ENCODE results near the gene SCRN1. TPM values are rescaled to one million over a fixed set of nuclear protein-coding genes. Genes with fewer than 3 reads are reported as not detected.
"Not testable (repeated sequence)": the region's sequence is repeated elsewhere in the genome, so short reads cannot be mapped to it uniquely, and the experiment has no call there.

SCRN1 gene
- total RNA-seq, 2 experiments from 2014 or later = 2.0 to 2.5 TPM

DNA sequence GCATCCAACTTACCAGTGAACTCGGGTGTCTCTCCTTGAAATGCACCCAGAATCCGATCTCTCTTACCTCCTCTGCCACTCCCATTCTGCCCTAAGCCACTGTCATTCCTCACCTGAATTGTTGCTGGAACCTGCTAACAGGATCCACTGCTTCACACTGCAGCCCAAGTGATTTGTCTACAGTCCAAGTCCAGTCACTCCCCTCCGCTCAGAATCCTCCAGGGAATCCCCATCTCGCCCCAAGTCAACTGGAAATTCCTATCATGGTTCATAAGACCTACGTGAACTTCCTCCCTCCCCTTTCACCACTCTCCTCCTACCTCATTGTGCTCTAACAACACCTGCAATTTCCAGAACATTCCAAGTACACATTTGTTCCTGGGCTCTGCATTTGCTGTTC lies 91.3 kb downstream of the SCRN1 start:
- peaks cover 9% of the 10 kb centered on the region for H3K27me3 Mint-ChIP-seq
- ChIA-PET CTCF (no interaction called here), POLR2A (no interaction called here)
- no peaks in the 10 kb centered on the region for H3K4me1 Mint-ChIP-seq
- H3K4me3 Mint-ChIP-seq = no peak overlapping the region
- no peak for DNase-seq
- no peaks in the 10 kb centered on the region for H3K9me3 Mint-ChIP-seq
- no peaks in the 10 kb centered on the region for H3K36me3 Mint-ChIP-seq (ENCODE audit: low read depth)
- no peak overlapping the region for H3K27ac Mint-ChIP-seq

DNA sequence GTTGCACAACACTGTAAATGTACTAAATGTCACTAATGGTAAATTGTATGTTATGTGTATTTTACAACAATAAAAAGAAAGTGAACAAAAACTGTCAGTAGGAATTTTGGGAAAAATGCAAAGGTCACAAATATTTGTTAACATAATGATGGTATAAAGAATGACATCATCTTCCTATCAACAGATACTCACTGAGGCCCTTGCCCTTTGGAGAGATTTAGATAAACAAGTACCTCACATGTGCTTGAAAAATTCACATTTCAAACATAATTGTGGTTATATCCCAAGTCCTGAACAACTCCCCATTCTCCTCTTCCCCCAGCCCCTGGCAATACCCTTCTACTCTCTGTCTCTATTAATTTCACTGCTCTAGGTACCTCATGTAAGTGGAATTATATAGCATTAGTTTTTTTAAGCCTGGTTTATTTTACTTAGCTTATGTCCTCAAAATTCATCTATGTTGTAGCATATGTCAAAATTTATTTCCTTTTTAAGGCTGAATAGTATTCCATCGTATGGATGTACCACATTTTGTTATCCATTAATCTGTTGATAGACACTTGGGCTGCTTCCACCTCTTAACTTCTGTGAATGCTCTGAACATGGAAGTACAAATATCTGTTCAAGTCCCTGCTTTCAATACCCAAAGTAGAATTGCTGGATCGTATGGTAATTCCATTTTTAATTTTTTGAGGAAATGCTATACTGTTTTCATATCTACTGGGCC lies 92.8 kb downstream of the SCRN1 start:
- ChIA-PET CTCF (no interaction called here), POLR2A (no interaction called here)
- no peak overlapping the region for H3K4me3 Mint-ChIP-seq
- no peak overlapping the region for H3K27ac Mint-ChIP-seq
- H3K9me3 Mint-ChIP-seq = no peaks in the 10 kb centered on the region
- H3K4me1 Mint-ChIP-seq = no peaks in the 10 kb centered on the region
- DNase-seq = no peak
- H3K27me3 Mint-ChIP-seq = peaks cover 9% of the 10 kb centered on the region
- no peaks in the 10 kb centered on the region for H3K36me3 Mint-ChIP-seq (ENCODE audit: low read depth)

DNA sequence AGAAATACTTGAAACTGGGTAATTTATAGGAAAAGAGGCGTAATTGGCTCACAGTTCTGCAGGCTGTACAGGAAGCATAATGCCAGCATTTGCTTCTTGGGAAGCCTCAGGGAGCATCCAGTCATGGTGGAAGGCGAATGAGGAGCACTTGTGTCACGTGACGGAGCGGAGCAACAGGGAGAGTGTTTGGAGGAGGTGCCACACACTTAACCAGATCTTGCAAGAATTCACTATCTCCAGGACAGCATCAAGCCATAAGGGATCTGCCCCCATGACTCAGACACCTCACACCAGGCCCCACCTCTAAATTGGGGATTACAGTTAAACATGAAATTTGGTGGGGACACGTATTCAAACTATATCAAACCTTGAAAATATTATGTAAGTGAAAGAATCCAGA lies 94.0 kb downstream of the SCRN1 start:
- Mint-ChIP-seq H3K4me1 (no peaks in the 10 kb centered on the region), H3K36me3 (ENCODE audit: low read depth) (no peaks in the 10 kb centered on the region), H3K27ac (no peak overlapping the region), H3K9me3 (no peaks in the 10 kb centered on the region), H3K27me3 (peaks cover 9% of the 10 kb centered on the region), H3K4me3 (no peak overlapping the region)
- no peak for DNase-seq
- CTCF ChIA-PET = no interaction called here
- POLR2A ChIA-PET = no interaction called here

DNA sequence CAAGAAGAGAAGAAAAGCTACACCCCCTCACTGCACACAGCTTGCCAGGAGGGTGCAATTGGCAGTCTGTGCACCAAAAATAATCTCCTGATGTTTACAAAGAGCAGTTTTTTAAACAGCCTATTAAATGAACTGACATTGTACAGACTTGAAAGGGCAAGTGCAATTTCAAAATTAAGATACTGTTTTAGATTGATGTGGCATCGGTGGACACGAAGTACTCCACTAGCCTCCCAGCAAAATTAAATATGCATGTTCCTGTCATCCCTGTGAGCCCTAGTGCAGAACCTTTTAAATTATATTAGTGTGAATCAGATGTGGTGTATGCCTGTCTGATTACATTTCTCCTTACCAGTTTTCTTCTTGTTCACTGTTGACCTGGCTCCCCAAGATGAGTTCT lies 95.3 kb downstream of the SCRN1 start:
- Mint-ChIP-seq H3K27ac (no peak overlapping the region), H3K36me3 (ENCODE audit: low read depth) (no peaks in the 10 kb centered on the region), H3K4me1 (no peaks in the 10 kb centered on the region), H3K9me3 (no peaks in the 10 kb centered on the region), H3K4me3 (no peak overlapping the region), H3K27me3 (peaks cover 9% of the 10 kb centered on the region)
- ChIA-PET CTCF (no interaction called here), POLR2A (no interaction called here)
- DNase-seq = no peak

DNA sequence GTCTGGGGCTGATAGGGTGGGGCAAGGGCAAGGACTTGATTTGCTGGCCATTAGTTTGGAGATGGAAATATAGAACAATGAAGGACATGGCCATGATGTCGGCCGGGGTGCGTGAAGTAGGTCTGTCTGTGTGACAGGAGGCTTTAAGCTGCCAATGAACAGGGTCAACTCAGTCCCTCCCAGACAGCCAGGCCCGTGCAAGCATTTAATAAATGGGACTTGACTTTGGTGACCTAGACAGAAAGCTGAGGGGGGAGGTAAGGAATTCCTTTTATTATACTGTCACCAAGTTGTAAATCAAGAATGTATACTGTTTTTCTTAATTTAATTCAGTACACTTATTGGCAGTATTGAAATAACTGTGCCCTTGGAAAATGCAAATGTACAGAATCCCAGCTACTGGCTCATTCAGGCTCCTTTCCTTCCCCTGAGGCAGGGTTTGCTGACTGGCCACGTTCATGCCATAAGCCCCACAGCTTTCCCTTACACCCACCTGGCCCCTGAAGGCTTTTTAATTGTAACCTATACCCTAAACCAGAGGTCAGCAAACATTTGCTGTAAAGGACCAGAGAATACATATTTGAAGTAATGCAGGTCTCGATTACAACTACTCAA lies 96.1 kb downstream of the SCRN1 start:
- peaks cover 6% of the 10 kb centered on the region for H3K27me3 Mint-ChIP-seq
- ChIA-PET CTCF (no interaction called here), POLR2A (no interaction called here)
- no peaks in the 10 kb centered on the region for H3K4me1 Mint-ChIP-seq
- H3K4me3 Mint-ChIP-seq = no peak overlapping the region
- DNase-seq = no peak
- no peaks in the 10 kb centered on the region for H3K9me3 Mint-ChIP-seq
- H3K36me3 Mint-ChIP-seq (ENCODE audit: low read depth) = no peaks in the 10 kb centered on the region
- no peak overlapping the region for H3K27ac Mint-ChIP-seq

DNA sequence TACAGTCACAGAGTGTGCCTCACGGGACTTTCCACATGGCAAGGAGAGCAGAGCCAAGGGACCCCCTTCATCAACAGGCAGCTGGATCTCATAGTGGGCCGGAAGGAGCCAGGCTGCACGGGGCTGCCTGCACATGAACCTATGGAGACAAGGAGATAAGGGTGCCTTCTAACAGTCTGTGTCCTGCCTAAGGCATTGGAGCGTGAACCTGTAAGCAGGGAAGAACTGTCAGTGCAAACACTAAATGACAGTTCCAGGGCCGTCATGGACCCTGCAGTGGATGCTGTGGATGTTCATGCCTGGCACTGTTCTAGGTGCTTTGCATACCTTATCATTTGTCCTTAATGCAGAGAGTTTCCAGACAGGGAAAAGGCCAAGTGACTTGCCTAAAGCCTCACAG lies 97.4 kb downstream of the SCRN1 start:
- H3K36me3 Mint-ChIP-seq (ENCODE audit: low read depth) = no peaks in the 10 kb centered on the region
- H3K9me3 Mint-ChIP-seq = no peaks in the 10 kb centered on the region
- no peak overlapping the region for H3K4me3 Mint-ChIP-seq

DNA sequence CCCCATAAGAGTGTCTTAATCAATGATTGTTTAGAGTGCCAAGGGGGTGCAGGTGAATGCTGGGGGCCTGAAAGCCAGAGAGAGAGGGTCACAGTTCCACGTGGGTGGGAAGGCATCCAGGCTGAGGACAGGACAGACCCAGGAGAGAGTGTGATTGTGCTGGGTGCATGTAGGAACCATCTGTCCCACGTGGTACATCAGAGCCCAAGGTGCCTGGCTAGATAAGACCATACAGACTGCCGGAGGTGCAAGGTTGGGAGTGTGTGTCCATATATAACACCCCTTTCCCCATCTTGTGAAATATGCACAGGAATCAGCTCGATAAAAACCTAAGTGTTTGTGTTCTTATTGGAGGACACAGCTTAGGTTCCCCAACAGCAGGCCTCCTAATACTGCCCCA lies 97.8 kb downstream of the SCRN1 start:
- DNase-seq = no peak
- H3K27me3 Mint-ChIP-seq = no peaks in the 10 kb centered on the region
- POLR2A ChIA-PET = no interaction called here
- CTCF ChIA-PET = no interaction called here
- no peaks in the 10 kb centered on the region for H3K9me3 Mint-ChIP-seq
- H3K36me3 Mint-ChIP-seq (ENCODE audit: low read depth) = no peaks in the 10 kb centered on the region
- no peaks in the 10 kb centered on the region for H3K4me1 Mint-ChIP-seq
- no peak overlapping the region for H3K27ac Mint-ChIP-seq
- H3K4me3 Mint-ChIP-seq = no peak overlapping the region

More for the DNA sequence above, 97.4 kb downstream of the SCRN1 start:
- no peaks in the 10 kb centered on the region for H3K4me1 Mint-ChIP-seq
- H3K27me3 Mint-ChIP-seq = no peaks in the 10 kb centered on the region
- ChIA-PET CTCF (no interaction called here), POLR2A (no interaction called here)
- DNase-seq = no peak
- H3K27ac Mint-ChIP-seq = no peak overlapping the region

DNA sequence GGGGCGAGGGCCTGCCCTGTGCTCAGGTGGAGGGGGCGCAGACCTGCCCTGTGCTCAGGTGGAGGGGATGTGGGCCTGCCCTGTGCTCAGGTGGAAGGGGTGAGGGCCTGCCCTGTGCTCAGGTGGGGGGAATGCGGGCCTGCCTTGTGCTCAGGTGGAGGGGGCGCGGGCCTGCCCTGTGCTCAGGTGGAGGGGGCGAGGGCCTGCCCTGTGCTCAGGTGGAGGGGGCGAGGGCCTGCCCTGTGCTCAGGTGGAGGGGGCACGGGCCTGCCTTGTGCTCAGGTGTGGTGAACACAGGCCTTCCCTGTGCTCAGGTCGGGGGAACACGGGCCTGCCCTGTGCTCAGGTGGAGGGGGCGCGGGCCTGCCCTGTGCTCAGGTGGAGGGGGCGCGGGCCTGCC lies 98.8 kb downstream of the SCRN1 start:
- H3K36me3 Mint-ChIP-seq (ENCODE audit: low read depth); H3K4me3 Mint-ChIP-seq; H3K27ac Mint-ChIP-seq; CTCF ChIA-PET; H3K9me3 Mint-ChIP-seq; DNase-seq; H3K27me3 Mint-ChIP-seq; POLR2A ChIA-PET; H3K4me1 Mint-ChIP-seq: not testable (repeated sequence)

DNA sequence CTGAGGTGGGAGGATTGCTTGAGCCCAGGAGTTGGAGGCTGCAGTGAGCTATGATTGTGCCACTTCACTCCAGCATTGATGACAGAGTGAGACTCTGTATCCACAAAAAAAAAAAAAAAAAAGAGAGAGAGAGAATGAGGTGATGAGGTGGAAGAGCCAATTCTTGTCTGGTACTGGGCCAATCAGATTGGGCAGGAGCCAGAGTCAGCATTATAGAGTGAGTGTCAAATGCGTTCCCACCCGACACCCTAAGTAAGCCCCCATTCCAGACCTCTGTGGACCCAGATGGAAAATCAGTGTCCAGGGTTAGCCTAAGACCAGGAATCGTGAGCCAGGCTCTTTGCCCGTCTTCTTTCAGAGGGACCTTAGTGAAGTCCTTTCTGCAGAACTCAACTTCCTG lies 99.3 kb downstream of the SCRN1 start:
- POLR2A ChIA-PET = no interaction called here

DNA sequence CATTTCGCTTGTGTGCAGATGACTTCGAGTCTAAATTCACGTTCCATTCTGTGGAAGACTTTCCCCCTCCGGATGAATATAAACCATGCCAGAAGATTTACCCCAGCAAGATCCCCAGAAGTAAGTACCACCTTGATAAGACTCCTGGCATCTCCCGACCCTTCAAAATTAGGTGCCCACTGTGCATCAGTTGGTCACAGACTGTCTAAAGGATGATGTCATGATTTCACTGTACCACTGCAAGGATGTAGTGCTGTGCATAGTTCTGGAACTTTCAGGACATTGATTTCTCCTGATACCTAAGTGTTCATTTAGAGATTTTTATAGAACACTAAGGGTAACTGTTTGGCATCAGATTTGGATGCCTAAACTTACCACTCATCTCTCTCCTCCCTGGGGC lies 100.3 kb downstream of the SCRN1 start:
- ChIA-PET POLR2A (no interaction called here), CTCF (no interaction called here)
- no peak overlapping the region for H3K27ac Mint-ChIP-seq
- no peaks in the 10 kb centered on the region for H3K36me3 Mint-ChIP-seq (ENCODE audit: low read depth)
- H3K27me3 Mint-ChIP-seq = peaks cover 11% of the 10 kb centered on the region
- no peaks in the 10 kb centered on the region for H3K9me3 Mint-ChIP-seq
- no peaks in the 10 kb centered on the region for H3K4me1 Mint-ChIP-seq
- DNase-seq = no peak
- H3K4me3 Mint-ChIP-seq = no peak overlapping the region

More for the DNA sequence above, 99.3 kb downstream of the SCRN1 start:
- Mint-ChIP-seq H3K4me1 (no peaks in the 10 kb centered on the region), H3K9me3 (no peaks in the 10 kb centered on the region), H3K4me3 (no peak overlapping the region), H3K27ac (no peak overlapping the region), H3K36me3 (ENCODE audit: low read depth) (no peaks in the 10 kb centered on the region), H3K27me3 (peaks cover 4% of the 10 kb centered on the region)
- CTCF ChIA-PET = no interaction called here
- no peak for DNase-seq

DNA sequence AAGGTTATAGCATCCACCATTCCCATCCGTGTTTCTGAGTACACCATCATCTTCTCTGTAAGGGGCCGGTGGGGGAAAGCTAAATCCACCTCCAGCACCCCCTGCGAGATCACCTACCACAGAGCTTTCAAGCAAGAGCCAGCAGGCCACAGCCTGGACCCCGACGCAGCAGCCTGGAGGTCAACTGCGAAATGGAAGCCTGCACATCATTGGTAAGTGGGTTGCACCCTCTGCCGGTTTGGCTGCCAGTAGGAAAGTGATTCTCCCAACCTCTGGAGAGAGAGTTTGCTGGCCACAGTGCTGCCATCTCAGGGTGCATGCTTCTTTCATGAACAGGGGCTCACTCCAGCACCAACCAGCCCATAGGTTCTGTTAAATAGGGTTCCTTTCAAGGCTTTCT lies 101.6 kb downstream of the SCRN1 start:
- H3K4me3 Mint-ChIP-seq = no peak overlapping the region
- ChIA-PET POLR2A (no interaction called here), CTCF (no interaction called here)
- no peak overlapping the region for H3K27ac Mint-ChIP-seq
- no peak for DNase-seq
- no peaks in the 10 kb centered on the region for H3K4me1 Mint-ChIP-seq
- H3K9me3 Mint-ChIP-seq = no peaks in the 10 kb centered on the region
- no peaks in the 10 kb centered on the region for H3K36me3 Mint-ChIP-seq (ENCODE audit: low read depth)
- H3K27me3 Mint-ChIP-seq = peaks cover 17% of the 10 kb centered on the region

DNA sequence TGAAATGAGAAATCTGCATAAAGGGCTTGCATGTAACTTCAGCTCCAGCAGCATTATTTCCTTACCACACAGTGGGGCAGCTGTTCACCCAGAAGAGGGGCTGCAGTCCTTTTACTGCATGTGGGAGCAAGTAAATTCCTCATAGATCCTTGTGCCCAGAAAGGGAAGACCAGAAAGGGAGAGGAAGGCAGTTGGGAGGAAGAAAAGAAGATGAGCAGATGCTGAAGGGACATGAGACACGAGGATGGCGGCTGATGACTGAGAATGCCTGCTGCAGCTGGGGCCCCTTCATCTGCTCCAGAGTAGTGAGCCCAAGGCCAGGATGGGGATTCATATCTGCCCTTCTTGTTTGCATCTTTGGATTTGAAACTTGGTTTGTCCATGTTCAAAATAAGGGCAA lies 102.8 kb downstream of the SCRN1 start:
- H3K9me3 Mint-ChIP-seq = no peaks in the 10 kb centered on the region
- H3K4me3 Mint-ChIP-seq = no peak overlapping the region
- no peaks in the 10 kb centered on the region for H3K4me1 Mint-ChIP-seq
- no peaks in the 10 kb centered on the region for H3K36me3 Mint-ChIP-seq (ENCODE audit: low read depth)
- no peak overlapping the region for H3K27ac Mint-ChIP-seq
- ChIA-PET POLR2A (no interaction called here), CTCF (no interaction called here)
- DNase-seq = no peak
- H3K27me3 Mint-ChIP-seq = peaks cover 22% of the 10 kb centered on the region

DNA sequence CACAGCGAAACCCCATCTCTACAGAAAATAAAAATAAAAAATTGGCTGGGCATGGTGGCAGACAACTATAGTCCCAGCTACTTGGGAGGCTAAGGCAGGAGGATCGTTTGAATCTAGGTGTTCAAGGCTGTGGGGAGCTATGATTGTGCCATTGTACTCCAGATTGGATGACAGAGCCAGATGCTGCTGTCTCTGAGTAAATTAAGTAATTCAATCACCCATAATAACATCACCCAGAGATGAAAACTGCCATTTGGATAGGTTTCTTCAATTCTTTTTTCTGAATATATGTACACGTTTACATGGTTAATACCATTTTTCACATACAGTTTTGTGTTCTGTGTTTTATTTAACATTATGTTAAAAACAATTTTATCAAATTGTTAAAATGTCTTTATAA lies 104.0 kb downstream of the SCRN1 start:
- ChIA-PET CTCF (no interaction called here), POLR2A (no interaction called here)
- Mint-ChIP-seq H3K9me3 (no peaks in the 10 kb centered on the region), H3K27me3 (peaks cover 26% of the 10 kb centered on the region), H3K36me3 (ENCODE audit: low read depth) (no peaks in the 10 kb centered on the region), H3K4me3 (no peak overlapping the region), H3K27ac (no peak overlapping the region), H3K4me1 (no peaks in the 10 kb centered on the region)
- DNase-seq = no peak

DNA sequence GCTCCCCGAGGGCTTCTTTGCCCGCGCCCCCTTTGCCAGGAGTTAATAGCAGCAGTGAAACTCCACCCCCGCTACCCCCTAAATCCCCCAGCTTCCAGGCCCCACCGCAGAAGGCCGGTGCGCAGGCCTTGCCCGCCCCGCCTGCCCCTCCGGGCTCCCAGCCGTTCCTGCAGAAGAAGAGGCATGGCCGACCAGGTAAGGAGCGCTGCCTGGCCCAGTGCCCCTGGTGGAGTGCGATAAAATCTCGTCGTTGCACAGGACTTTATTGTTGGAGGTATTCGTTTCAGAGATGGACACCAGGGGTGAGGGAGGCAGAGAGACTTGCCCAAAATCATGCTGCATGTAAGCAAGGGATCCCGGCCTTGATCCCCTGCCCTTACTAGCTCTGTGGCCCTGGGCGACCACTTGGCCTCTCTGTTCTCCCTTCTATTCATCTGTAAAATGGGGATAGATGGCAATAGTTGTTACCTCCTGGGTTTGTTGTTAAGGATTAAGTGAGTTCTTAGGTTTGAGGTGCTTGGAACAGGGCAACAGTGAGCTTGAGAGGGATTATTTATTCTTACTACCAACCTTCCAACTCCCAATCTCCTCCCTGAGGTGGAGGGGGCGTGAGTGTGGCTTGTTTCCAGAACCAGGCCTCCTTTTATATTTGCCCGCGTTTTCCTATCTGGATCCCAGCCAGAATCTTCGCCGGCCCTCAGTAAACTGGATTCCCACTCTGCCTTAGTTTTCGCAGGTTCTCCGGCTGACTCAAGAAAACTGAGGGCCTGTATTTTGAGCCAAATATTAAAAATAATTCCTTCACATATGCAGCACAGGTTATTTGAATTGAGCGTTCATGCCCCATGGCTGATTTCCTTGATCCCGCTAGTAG lies 105.0 kb downstream of the SCRN1 start:
- H3K27me3 Mint-ChIP-seq = peaks cover 26% of the 10 kb centered on the region
- no peaks in the 10 kb centered on the region for H3K9me3 Mint-ChIP-seq
- no peak overlapping the region for H3K27ac Mint-ChIP-seq
- ChIA-PET POLR2A (no interaction called here), CTCF (no interaction called here)
- H3K4me3 Mint-ChIP-seq = no peak overlapping the region
- H3K36me3 Mint-ChIP-seq (ENCODE audit: low read depth) = no peaks in the 10 kb centered on the region
- DNase-seq = no peak
- H3K4me1 Mint-ChIP-seq = no peaks in the 10 kb centered on the region
